Activated T-cell treated with anti-CD3 and anti-CD28 coated beads for 48 hours (primary cell): ENCODE measurements around the gene MRM1.
A peak's percentile ranks its signal among the peaks of the same experiment; 100 is the strongest.

Experiments
- DNase-seq: peaks from one replicate; pipeline ENCODE4 v3.0.0-alpha.2; 2020; ENCODE audit warnings: low read depth

MRM1 gene

GRCh38 chr17:36601303-36602029 lies at the start of gene MRM1:
Gene MRM1 (plus strand): TSS chr17:36601583. CDS start chr17:36601811, 228 bp downstream.
- peak; percentile 87 for DNase-seq

GRCh38 chr17:36553459-36553858 lies 47.9 kb upstream of the MRM1 start:
- DNase-seq: no peak

GRCh38 chr17:36566081-36566480 lies 35.3 kb upstream of the MRM1 start:
- no peak for DNase-seq

- DNase-seq: no peak
Measured at GRCh38 chr17:36575028-36575427, 26.4 kb upstream of the MRM1 start.

GRCh38 chr17:36576793-36577192 lies 24.6 kb upstream of the MRM1 start:
- DNase-seq: no peak

GRCh38 chr17:36578671-36579070 lies 22.7 kb upstream of the MRM1 start:
- no peak for DNase-seq

GRCh38 chr17:36583787-36584186 lies 17.6 kb upstream of the MRM1 start:
- no peak for DNase-seq

- DNase-seq: no peak
Measured at GRCh38 chr17:36586138-36586537, 15.2 kb upstream of the MRM1 start.

GRCh38 chr17:36590082-36590481 lies 11.3 kb upstream of the MRM1 start:
- no peak for DNase-seq

- peak; percentile 84 for DNase-seq
Measured at GRCh38 chr17:36591434-36592315, 9.7 kb upstream of the MRM1 start, which contains the start of gene DHRS11. Gene DHRS11 (plus strand): TSS chr17:36591879. CDS start chr17:36592010, 131 bp downstream.

GRCh38 chr17:36592316-36592715 lies 9.1 kb upstream of the MRM1 start:
- peak; percentile 7 for DNase-seq

- no peak for DNase-seq
Measured at GRCh38 chr17:36592716-36593321, 8.6 kb upstream of the MRM1 start.

- no peak for DNase-seq
Measured at GRCh38 chr17:36593656-36594316, 7.6 kb upstream of the MRM1 start.

GRCh38 chr17:36594626-36595401 lies 6.6 kb upstream of the MRM1 start:
- DNase-seq: no peak

- no peak for DNase-seq
Measured at GRCh38 chr17:36597226-36597625, 4.2 kb upstream of the MRM1 start.

GRCh38 chr17:36597866-36598777 lies 3.3 kb upstream of the MRM1 start:
- no peak for DNase-seq

- no peak for DNase-seq
Measured at GRCh38 chr17:36598951-36599401, 2.4 kb upstream of the MRM1 start.

- no peak for DNase-seq
Measured at GRCh38 chr17:36599546-36600250, 1.7 kb upstream of the MRM1 start.

- no peak for DNase-seq
Measured at GRCh38 chr17:36600465-36600864, 918 bp upstream of the MRM1 start.

- DNase-seq: peak; percentile 23
Measured at GRCh38 chr17:36600936-36601302, 464 bp upstream of the MRM1 start.
